GM18517 (cell line): ENCODE measurements around the gene RING1.

Experiments used
- ATAC-seq: cut with Tn5 transposase; IDR thresholded peaks from one replicate; pipeline ENCODE4 v1.9.1; 2021; ENCODE audit warnings: mild to moderate bottlenecking, moderate library complexity; ENCODE audit not compliant: unreplicated experiment

Gene RING1

DNA sequence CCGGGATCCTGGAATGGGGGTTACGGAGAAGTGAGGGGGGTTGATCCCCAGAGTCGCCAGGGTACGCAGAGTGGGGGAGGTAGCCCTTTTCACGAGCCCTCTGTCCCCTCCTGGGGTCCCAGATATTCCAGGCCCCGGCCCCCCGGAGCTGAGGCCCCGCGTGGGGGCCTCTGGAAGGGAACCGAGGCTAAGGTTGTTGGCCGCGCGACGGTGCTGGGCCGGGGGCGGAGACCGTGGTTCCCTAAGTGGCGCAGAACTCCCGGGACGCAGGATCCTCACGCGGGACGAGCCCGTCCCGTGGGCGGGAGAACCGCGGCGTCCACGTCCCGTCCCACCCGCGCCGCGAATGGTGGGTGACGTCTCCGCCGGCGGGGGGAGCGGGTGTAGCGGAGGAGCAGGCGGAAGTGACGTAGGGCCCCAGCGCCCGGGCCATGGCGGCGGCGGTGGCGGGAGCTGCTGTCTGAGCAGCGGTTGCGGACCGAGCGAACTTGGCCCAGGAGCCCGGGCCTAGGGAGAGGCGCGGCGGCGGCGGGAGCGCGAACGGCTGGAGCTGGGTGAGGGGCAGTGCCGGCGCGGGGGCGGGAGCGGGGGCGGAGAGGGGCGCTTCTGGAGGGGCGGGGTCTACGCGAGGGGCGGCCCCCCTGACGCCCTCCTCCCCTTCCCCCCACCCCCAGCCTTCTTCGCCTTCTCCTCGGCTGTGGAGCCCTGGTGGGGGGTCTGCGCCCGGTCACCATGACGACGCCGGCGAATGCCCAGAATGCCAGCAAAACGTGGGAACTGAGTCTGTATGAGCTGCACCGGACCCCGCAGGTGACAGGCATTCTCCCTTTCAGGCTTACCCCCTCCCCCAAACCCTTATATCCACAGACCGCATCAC, at the start of gene RING1:
TSS of gene RING1 (plus strand) at position 410 of the 877 bp plus-strand sequence. CDS start at position 733, 323 bp downstream.
- ATAC-seq = no peak

DNA sequence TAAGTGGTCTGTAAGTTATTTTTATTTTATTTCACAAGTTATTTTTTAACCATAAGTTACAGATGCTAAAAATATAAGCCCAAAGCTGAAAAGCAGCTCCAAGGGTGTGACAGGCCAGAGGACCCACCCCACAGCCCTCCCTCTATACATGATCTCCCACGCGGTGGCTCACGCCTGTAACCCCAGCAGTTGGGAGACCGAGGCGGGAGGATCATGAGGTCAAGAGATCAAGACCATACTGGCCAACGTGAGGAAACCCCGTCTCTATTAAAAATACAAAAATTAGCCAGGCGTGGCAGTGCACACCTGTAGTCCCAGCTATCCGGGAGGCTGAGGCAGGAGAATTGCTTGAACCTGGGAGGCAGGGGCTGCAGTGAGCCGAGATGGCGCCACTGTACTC, 48.2 kb upstream of the RING1 start:
- ATAC-seq = no peak

DNA sequence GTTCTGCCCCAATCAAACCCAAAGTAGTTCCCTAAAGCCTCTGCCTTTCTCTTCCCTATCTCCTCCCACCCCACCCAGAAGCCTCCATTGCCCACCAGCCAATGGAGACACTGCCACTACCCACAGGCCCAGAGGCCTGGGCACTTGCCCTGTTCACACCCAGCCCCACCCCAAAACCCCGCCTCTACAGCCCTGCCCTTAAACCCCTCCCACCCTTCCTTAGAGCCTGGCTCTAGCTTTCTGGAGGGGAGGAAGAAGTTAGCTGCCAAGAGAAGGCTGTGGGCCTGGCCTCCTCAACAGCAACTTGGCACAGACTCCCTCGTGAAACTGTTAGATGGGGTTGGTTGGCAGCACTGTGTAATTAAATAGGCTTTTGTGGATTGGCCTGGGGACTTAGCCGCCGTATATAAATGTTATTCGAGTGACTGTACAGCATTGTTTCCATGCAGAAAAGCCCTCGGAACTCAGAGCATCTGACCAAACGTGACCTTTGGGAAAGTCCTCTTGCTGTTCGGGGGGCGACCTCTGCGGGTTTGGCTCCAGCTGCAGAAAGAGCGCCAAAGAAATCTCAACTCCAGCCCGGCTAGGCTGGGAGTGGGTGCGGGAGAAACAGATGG, 47.5 kb upstream of the RING1 start:
- ATAC-seq = no peak

DNA sequence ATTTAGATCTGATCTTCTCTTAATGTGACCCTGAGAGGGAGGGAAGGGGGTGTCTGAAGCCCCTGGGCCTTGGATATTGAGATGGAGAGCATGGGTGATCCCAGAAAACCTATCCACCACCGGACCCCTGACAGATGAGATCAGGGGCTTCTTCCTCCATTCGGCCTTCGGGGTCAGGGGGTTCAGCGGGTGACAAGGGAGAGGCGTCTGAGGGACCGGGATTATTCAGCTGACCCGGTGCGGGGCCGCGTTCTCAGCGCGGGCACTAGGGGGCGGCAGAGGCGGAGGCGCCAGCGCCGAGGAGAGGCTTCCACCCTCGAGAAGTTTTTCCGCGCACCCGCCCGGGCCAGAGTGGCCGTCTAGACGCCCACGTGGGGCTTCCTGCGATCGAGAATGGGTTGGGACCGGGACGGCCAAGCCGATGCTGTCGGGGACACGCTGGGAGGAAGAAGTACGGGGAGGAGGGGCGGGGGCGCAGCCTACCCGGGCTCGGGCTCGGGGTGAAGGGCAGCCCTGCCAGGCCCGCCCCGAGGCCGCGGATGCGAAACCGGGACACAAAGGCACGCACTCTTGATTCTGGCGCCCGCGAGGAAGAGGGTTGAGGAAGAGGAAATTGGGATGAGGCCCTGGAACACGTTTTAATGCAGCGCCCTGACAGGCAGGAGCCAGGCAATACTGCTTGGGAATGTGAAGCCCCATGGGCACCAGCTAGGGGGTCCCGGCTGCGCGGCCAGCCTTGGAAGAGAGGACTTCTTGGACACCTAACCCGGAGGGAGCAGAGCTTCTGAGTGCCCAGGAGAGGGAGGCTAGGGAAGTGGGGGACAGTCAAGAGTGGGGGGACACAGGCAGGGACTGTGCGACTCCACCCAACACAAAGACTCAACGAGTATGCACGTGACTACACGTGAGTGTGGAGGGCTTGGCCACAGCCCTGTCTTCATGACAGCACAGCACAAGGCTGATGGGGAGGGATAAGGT, 46.7 kb upstream of the RING1 start:
- ATAC-seq = no peak

DNA sequence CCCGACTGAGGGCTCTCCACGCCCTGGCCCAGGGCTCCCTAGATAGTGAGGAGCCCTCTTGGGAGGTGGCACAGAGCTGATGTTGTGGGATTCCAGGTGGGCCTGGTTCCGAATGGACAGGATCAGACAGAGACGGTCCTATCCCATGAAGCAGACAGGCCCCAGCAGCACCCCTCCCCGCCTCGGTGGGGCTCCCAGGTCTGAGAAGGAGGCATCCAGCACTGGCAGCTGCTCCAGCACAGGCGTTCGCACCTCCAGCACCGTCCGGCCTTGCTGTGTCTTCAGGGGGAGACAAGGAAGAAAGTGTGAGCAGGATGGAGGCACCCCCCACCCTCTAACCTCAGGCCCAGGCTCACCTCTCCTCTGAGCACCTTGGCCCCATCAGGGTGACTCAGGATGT, 44.8 kb upstream of the RING1 start:
- no peak for ATAC-seq

DNA sequence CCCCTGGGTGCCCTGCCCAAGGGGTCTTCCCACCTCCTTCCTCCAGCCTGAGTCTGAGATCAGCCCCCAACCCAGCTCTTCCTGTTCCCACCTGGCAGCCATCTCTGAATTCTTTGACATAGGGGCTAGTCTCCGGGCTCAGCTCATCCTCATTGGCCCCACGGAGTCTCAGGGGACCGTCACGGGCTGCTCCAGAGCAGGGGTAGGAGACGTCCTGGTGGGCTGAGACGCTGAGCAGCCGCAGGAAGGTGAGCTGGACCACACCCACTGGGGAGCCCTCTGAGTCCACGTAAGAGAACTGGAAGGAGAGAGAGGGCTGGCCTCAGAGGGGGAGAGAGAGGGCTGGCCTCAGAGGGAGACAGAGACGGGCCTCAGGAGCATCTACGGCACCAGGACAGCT, 44.1 kb upstream of the RING1 start:
- no peak for ATAC-seq

DNA sequence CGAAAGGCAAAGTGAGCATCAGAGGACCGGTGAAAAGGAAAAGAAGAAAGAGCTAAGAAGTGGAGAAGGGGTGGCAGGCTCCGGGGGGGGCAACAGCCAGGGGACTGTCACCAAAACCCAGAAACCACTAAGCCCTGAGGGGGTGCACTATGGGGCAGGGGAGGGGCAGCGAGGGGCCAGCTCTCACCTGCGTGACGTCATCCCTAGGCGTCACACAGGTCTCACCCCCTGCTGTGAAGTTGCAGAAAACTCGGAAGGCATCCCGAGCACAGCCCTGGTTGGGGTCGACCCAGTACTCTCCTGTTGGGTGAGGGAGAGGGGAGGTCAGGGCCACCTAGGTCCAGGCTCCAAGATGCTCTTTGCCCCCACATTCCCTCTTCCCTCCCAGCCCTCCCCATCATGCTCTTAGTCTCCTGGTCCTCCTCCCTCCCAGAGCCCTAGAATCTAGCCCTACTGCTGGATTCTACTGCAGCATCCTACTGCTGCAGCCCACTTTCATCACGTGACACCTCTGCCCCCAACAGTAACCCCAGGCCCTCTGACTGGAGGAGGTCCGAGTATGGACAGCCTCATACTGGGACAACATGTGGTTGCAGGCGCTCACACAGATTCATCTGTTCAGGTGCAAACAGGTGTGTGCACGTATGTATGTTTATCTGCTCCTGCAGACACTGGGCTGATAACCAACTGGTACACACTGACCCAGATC, 43.5 kb upstream of the RING1 start:
- no peak for ATAC-seq

DNA sequence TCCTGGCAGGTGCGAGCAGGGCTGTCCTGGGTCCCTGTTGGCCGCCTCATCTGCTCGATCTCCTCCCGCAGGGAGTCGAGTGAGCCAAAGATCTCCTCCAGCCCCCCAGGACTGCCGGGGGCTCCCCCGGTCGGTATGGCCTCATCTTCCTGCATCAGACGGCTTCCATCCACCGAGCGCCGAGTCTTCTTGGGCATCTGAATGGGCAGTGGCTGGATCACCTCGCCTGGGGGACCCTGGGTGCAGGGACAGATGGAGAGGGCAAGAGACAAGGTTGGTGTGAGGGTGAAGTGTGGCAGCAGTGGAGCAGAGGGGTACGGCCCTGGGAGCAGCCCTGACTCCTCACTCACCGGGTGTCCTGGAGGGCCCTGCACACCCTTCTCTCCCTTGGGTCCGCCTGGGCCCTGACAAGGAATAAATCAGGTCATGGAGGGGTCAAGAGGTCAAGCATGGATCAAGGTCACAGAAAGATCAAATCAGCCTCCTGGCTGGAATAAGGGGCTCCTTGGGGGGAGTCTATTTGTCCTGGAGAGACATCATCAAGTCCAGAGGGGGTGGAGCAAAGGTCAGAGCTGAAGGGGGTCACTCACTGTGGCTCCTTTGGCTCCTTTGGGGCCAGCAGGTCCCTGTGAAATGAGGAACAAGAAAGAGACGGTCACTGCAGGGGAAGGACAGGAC, 42.6 kb upstream of the RING1 start:
- ATAC-seq = no peak

DNA sequence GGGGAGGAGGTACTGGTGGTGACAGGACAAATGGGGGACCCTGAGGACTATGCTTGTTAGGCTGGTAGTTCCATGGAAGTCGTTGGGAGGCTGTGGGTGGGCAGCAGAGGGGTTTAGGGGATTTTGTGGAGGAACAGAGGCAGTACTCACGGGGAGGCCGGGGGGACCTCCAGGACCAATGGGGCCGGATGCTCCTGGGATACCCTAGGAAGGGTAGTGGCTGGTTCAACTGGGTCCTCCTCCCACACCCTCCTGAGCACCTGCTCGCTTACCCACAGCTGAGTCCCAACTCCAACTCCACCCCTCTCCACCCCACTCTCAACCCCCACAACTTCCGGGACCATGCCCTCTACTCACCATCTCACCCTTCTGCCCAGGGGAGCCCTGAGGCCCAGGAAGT, 41.9 kb upstream of the RING1 start:
- no peak for ATAC-seq

DNA sequence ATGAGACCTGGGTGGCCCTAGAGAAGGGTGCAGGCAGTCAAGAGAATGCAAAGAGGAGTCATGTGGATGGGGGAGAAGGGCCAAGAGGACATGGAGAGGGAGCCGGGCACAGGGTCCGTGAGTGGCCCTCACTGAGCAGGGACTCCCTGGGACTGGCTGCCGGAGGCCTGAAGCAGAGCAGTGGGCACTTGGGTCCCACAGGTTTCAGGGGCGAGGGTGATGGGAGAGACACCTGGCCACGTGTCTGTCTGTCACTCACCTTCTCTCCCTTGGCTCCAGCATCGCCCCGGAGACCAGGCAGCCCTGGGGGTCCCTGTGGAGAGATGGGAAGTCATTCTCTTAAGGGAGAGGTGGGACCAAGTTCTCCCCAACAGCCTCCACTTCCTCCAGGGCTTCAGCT, 41.5 kb upstream of the RING1 start:
- no peak for ATAC-seq

DNA sequence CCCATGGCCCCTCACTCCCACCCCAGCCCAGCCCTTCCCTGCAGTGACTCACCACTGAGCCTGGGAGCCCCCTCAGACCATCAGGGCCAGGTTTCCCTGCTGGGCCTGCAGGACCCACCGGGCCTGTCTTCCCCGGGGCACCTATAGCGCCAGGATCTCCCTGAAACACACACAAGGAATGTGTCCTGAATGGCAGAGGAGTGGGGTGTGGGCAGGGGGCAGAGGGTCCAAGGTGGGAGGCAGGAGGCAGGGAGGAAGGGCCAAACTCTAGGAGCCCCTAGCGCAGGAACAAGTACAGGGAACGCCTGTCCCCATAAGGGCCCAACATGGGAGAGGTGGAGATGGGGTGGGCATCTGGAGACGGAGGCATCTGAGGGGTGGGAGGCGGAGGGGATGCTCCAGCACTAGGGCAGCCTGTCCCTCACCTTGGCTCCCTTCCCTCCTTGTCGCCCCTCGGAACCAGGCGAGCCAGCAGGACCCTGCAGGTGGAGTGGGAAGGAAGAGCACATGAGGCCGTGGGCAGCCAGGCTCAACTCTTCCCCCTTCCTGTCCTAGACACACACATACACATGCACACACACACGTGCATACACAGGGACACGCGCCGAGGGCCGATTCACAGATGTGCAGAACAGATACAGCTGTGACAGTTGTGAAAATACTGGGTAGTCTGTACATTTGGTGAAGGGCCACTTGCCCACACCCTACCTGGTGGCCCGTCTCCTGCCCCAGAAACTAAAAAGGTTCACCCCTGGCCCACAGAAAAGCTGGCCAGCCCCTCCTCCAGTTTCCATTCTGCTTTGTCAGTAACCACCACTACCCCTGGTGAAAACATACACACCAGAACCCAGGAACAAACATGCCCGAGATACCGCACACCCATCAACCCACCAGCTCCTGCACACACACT, 40.7 kb upstream of the RING1 start:
- no peak for ATAC-seq

DNA sequence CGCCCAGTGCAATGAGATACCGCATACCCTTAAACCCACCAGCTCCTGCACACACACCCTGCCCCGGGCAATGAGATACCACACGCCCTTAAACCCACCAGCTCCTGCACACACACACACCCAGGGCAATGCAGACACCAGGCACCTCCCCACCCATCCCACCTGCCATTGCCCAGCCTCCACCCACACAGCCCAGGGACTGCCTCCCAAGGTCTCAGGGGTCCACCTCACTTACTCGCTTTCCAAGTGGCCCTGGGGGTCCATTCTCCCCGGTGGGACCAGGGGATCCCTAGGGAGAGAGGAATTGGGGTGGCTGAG, 40.1 kb upstream of the RING1 start:
- no peak for ATAC-seq

DNA sequence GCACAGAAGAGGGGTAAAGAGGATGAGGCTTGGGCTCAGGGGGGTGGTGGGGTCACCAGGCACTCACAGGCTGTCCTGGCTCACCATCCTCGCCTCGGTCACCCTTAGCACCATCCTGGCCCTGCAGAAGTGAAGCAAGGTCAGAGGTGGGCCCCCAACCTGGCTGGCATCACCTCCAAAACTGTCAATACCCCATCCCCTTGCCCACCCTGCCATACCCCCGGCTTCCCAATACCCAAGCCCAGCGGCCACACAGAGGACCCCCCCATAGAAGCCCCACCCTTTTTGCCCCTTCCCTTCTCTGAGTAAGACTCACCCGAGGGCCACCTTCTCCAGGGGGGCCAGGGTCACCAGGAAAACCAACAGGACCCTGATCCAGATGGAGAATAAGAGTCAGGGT, 39.7 kb upstream of the RING1 start:
- ATAC-seq = no peak

DNA sequence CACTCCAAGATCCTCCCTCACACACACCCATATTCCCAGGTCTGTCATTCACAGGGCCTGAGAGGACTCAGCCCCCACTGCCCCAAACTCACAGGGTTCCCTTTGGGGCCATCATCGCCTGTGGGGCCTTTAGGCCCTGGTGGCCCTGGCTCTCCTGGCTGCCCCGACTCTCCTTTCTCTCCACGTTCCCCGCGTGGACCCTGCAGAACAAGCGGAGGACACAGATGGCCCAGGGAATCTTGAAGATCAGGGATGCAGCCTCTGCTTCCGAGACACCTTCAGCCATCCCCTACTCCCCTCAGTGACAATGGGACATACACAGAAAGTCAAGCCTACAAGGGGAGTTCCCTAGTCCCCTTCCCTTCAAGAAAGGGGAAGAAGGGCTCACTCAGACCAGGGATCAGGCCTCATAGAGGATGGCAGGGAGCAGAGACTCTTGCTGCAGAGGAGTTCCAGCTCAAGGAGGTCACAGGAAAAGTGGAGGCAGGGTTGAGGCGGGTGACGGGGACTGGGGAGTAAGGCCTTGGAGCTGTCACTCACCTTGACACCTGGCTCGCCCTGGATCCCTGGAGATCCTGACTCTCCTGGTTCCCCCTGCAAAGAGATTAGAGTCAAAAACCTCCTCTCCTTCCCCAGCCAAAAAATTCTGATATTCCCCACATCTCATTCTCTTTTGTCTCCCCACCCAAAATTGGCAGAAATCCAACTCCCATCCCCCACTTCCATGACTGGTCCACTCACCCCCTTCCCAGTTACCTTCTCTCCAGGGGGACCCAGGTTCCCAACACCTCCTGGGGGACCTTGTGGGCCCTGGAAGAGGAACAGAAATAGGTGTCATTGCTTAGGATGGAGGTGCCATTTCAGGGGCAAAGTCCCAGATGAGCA, 38.8 kb upstream of the RING1 start:
- ATAC-seq = no peak

DNA sequence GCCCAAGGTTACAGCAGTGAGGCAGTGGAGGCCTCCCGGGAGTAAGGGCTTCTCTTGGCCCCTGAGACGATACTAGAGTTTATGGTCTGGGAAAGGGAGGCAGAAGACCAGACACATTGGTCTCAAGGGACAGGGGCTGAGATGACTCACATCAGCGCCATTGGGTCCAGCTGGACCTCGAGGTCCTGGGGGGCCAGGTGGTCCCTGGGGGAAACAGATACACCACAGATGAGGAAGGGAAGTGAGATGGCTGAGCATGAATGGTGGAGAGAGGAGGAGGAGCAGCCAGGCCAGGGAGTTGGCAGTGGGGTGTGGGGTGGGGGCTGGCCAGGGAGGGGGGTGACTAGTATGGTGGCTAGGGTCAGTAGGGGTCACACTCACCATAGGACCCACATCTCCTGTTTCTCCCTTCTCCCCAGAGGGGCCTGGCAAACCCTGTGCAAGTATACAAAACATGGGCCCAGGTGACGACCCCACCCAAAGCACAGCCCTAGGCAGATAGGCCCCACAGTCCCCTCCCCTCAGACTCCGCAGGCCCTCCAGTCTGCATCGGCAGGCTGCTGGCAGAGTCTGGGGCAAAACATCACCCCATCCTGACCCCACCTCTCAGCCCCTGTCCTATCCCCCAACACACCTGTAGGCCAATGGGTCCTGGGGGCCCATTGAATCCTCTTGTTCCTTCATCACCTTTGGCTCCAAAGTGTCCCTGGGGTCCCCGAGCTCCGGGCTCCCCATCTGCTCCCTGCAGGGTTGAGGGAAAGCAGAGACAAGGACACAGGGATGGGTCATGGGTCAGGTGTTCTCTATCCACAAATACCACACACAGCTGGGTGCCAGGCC, 37.9 kb upstream of the RING1 start:
- no peak for ATAC-seq

DNA sequence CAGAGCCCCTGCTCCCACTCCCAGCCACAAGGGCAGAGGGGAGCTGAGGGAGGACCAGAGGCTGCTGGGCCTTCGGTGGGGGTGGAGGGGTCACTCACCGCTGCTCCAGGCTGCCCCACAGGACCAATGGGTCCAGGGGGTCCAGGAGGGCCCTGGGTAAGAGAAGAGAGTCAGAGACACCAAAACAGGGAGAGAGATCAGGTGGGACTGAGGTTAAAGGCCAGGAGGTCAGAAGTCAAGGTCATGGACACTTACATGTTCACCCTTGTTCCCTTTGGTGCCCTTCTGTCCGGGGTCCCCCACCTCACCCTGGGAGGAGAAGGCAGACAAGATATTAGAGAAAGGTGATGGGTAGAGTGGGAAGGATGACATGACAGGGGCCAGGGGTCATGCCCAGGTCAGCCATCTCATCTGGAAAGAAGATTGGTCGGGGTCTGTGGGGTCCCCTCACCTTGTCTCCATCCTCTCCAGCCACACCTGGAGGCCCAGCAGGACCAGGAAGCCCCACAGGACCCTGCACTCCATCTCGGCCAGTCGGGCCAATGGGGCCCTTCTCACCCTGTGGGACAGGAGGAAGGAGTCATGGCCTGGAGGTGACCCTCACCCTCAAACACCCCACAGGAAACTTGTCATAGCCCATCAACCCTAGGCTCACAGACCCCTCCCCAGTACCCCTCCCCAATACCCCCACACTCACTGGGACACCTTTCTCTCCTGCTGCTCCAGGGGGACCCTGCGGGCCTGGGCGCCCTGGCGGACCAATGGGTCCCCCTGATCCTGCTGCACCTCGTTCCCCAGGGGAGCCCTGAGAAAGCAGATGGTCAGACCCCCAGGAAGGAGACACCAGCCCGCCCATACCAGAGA, 37.1 kb upstream of the RING1 start:
- no peak for ATAC-seq
